ENCODE results near the gene PELI2.

- TF ChIP-seq YY1 (IDR thresholded peaks at IDR 0.05; ENCODE audit: extremely low read depth, insufficient replicate concordance, low read depth, low read length) (no peak), CTCF (IDR thresholded peaks at IDR 0.05 in 2 of 3, conservative IDR thresholded peaks at IDR 0.05 in 1 of 3; ENCODE audit: borderline replicate concordance in 1 of 3, insufficient read depth in 1 of 3, low read depth in 2 of 3, low read length in 2 of 3) (peak; percentile 29 to 53 (median 30); a peak in 4 of 6 replicates)
These were observed 129.4 kb downstream of the PELI2 start for GRCh38 chr14:56247495-56248200.
